Ascending aorta (tissue), 2 donors: Measurements from ENCODE around the gene KCNA1. TPM values are rescaled to one million over a fixed set of nuclear protein-coding genes. Genes with fewer than 3 reads are reported as not detected.

Experiments used
- DNase-seq, 2 donors: peaks; one replicate each; pipeline ENCODE4 v3.0.0-alpha.2; 2019; ENCODE audit warnings: low spot score in 2 of 2
- H3K27ac ChIP-seq, 2 donors: fragments of 200-600 bp; sonication (generic); one replicate each; pipeline ENCODE4 v1.5.1; 2016 to 2017; ENCODE audit warnings: mild to moderate bottlenecking in 1 of 2
- H3K27me3 ChIP-seq: fragments of 200-600 bp; sonication (generic); one replicate; pipeline ENCODE4 v1.5.1; 2017
- H3K36me3 ChIP-seq, 2 donors: fragments of 200-600 bp; sonication (generic); one replicate each; pipeline ENCODE4 v1.5.1; 2016
- H3K4me1 ChIP-seq, 2 donors: fragments of 200-600 bp; sonication (generic); one replicate each; pipeline ENCODE4 v1.5.1; 2016 to 2017; ENCODE audit warnings: mild to moderate bottlenecking in 1 of 2
- H3K4me3 ChIP-seq, 2 donors: fragments of 200-600 bp; sonication (generic); one replicate each; pipeline ENCODE4 v1.5.1; 2016 to 2017; ENCODE audit warnings: mild to moderate bottlenecking in 1 of 2
- H3K9me3 ChIP-seq, 2 donors: fragments of 200-600 bp; sonication (generic); one replicate each; pipeline ENCODE4 v1.5.1; 2016
- intact Hi-C: fragments of 100-400 bp; cut with DNase I; formaldehyde crosslinking; loops from one replicate; pipeline ENCODE4 v1.15.1; 2023
- total RNA-seq: library from RNA; depleted of rRNA; stranded (reverse); fragments of >200 nt; gene quantifications from one replicate; pipeline ENCODE4 v1.1.0, GENCODE V29; 2016
- TF ChIP-seq, protein P1 (sequence below), 3 experiments: fragments of 200-600 bp in 2 of 3; fragments of 450-650 bp in 1 of 3; sonication (generic) in 2 of 3; IDR thresholded peaks; one replicate each; pipeline ENCODE4 v1.5.1; 2016 to 2019; ENCODE audit warnings: antibody characterized with exemption in 3 of 3, mild to moderate bottlenecking in 1 of 3, moderate library complexity in 1 of 3

KCNA1 gene
- total RNA-seq, 1 donor from 2014 or later, result not detected

DNA sequence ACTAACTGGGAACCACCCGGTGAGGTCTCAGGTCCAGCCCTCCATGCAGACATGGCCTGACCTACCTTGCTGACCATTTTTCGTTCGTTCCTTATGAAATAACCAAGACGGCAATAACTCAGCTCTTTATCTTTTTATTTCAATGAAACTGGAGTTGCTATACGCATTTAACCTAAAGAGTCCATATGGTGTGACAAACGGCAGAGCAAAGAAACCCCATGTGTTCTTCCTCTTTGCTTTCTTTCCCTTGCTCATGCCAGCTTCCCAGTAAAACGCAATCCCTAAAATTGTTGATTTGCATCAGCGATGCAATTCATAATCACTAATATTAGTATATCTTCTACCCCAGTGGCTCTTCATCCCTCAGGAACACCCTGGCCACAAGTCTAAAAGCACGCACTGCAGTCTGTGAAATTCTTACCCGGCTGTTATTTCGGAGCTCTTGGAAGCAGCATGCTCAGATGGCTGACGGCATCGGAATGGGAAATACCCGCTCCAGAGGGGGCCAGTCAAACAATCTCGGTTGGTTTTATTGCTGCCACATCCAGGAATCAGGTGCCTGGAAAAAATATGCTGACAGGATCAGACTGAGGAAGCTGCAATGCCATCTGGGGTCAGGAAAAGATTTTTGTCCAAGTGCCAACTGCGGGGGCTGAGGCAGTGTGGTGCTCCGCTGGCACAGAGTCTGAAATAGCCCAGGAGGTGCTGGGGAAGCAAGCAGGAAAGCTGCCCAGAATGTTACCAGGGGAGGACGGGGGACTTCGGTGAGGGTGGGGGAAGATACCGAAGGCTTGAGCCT, 28.2 kb upstream of the KCNA1 start:
- no peak overlapping the region for H3K4me3 ChIP-seq
- TF ChIP-seq, protein P1, sequence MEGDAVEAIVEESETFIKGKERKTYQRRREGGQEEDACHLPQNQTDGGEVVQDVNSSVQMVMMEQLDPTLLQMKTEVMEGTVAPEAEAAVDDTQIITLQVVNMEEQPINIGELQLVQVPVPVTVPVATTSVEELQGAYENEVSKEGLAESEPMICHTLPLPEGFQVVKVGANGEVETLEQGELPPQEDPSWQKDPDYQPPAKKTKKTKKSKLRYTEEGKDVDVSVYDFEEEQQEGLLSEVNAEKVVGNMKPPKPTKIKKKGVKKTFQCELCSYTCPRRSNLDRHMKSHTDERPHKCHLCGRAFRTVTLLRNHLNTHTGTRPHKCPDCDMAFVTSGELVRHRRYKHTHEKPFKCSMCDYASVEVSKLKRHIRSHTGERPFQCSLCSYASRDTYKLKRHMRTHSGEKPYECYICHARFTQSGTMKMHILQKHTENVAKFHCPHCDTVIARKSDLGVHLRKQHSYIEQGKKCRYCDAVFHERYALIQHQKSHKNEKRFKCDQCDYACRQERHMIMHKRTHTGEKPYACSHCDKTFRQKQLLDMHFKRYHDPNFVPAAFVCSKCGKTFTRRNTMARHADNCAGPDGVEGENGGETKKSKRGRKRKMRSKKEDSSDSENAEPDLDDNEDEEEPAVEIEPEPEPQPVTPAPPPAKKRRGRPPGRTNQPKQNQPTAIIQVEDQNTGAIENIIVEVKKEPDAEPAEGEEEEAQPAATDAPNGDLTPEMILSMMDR (IDR thresholded peaks at IDR 0.05), result no peak
- H3K9me3 ChIP-seq, result no peaks in the 10 kb centered on the region
- no peaks in the 10 kb centered on the region for H3K27me3 ChIP-seq
- no peak overlapping the region for H3K27ac ChIP-seq
- DNase-seq, result no peak
- intact Hi-C loops, result no loop called here
- no peaks in the 10 kb centered on the region for H3K4me1 ChIP-seq
- no peaks in the 10 kb centered on the region for H3K36me3 ChIP-seq

DNA sequence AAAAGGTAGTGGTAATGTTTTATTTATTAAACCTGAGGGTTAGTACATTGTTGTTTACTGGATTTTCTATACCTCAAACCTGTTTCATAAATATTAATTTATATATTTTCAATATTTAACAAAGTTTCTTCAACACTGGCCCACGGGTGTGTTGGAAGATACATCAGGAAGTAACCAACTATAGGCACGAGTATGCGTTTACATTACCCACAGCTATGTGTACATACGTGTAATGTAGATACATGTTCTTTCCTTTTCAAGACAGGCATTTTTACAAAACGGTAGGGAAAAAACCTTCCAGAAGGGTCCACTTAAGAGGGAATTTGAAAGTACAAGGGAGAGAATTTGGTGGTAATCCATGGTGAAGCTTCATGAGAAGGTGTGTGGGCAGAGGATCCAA, 17.8 kb upstream of the KCNA1 start:
- intact Hi-C loops, result no loop called here
- Histone ChIP-seq H3K27me3 (no peaks in the 10 kb centered on the region), H3K4me3 (no peak overlapping the region), H3K4me1 (no peaks in the 10 kb centered on the region), H3K27ac (no peak overlapping the region), H3K36me3 (no peaks in the 10 kb centered on the region), H3K9me3 (no peaks in the 10 kb centered on the region)
- no peak for DNase-seq
- TF ChIP-seq, protein P1 (IDR thresholded peaks at IDR 0.05), result no peak

DNA sequence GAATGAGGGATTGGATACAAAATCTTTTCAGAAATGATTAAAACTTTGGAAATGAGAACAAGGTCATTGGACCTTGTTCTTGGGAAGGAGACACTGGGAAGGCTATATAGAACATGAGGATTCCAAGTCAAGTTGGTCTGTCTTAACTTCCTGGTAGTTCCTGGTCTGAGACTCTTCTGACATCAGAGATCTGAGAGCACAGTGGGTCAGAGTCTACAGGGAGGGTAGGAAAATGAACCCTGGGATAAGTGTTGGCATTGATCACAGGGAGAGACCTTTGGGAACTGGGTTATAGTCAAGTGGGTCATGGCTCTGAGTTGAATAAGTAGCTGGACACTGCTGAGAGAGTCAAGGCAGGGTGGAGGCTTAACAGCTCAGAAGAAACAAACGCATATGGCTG, 17.3 kb upstream of the KCNA1 start:
- Histone ChIP-seq H3K4me1 (no peaks in the 10 kb centered on the region), H3K36me3 (no peaks in the 10 kb centered on the region), H3K27ac (no peak overlapping the region), H3K9me3 (no peaks in the 10 kb centered on the region), H3K27me3 (no peaks in the 10 kb centered on the region), H3K4me3 (no peak overlapping the region)
- TF ChIP-seq, protein P1 (IDR thresholded peaks at IDR 0.05), result no peak
- DNase-seq, result no peak
- intact Hi-C loops, result no loop called here

DNA sequence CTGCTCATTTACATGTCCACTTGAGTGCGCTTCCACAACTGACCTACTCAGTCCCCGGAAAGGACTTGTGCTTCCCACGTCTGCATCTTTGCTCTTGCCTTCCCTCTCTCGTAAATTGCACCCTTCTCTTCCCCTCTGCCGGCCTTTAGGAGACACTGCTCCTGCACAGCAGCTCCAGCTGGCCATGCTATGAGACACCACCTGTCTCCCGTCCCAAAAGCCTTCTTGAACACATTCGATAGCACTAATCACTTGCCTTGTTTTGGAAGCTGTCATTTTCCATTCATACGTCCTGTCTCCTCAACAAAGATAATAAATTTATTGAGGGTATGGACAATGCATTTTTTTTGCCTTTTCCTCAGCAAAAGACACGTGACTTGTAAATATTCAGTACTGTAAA, 15.7 kb upstream of the KCNA1 start:
- Histone ChIP-seq H3K4me3 (no peak overlapping the region), H3K4me1 (no peaks in the 10 kb centered on the region), H3K27me3 (no peaks in the 10 kb centered on the region), H3K36me3 (no peaks in the 10 kb centered on the region), H3K27ac (no peak overlapping the region), H3K9me3 (no peaks in the 10 kb centered on the region)
- TF ChIP-seq, protein P1 (IDR thresholded peaks at IDR 0.05), result no peak
- DNase-seq, result no peak
- intact Hi-C loops, result no loop called here

DNA sequence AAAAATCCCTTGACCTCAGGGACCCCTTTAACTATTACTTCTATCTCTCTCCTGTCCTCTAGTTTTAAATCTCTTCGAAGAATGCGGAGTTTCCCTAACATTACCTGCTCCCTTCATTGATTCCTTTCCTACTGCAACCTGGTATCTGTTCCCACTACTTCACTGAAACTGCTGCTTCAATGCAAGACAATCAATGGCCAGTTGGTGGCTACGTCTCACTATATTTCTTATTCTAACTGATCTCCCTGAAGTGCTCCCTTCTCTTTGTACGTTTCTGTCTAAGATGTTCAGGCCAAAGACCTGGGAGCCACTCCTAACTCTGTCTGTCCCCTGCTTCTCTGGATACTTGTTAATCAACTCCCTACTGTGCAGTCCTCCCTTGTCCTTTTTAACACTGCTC, 10.3 kb upstream of the KCNA1 start:
- H3K4me1 ChIP-seq, result no peaks in the 10 kb centered on the region
- H3K27me3 ChIP-seq, result no peaks in the 10 kb centered on the region
- TF ChIP-seq, protein P1 (IDR thresholded peaks at IDR 0.05), result peak in 1 of 3 experiments; percentile 14
- no peak overlapping the region for H3K27ac ChIP-seq
- intact Hi-C loops, result loop anchor here (1.0 kb wide), 1 partner anchor 104 kb away; no protein-coding TSS in a partner anchor
- DNase-seq, result no peak
- H3K9me3 ChIP-seq, result no peaks in the 10 kb centered on the region
- no peaks in the 10 kb centered on the region for H3K36me3 ChIP-seq
- H3K4me3 ChIP-seq, result no peak overlapping the region
